ENCODE results near the gene C5AR2. TPM values are rescaled to one million over a fixed set of nuclear protein-coding genes. Genes with fewer than 3 reads are reported as not detected.
"Not testable (repeated sequence)": the region's sequence is repeated elsewhere in the genome, so short reads cannot be mapped to it uniquely, and the experiment has no call there.

The C5AR2 gene
- 1 to 10 TPM in 1 of 6 donors, under 1 TPM in 4, not detected in 1; 0.09 to 1.2 (median 0.69) TPM for total RNA-seq
- under 1 TPM; 0.12 to 0.23 TPM for polyA plus RNA-seq

DNA sequence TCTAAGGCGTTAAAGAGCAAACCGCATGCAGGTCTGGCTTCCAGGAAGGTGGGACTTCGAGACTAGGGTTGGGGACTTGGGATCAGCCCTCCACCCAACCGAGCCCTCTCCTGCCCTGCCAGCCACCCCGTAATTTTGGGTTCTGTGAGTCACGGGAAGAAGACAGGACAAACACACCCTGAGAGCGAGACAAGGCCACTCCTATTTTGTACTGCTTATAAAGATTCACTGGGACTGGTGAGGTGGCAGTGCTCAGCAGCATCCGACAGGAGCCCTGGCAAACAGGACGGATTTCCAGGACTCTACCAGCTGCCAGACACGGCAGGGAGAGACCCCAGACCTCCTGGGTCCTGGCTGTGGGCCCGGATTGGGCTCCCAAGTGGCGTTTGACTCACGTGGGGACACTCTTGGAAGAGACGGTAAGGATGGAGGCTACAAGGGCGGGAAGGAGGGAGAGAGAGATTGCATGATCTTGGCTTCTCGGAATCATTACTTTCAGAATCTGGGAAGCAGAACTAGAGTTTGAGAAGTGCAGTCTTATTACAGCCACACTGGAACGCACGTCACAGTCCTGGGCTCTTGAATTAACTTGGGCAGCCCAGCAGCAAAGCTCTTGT, at the start of gene C5AR2:
C5AR2 (plus strand) TSS at position 245 of the 617 bp plus-strand sequence. CDS start 8,625 bp downstream, outside the sequence.
- DNase-seq (no peak), ATAC-seq (peak in 2 of 4 donors; percentile 33 to 65), FAIRE-seq (no peak)
- WGBS, 2 donors = 40 to 53% methylated on average over 18 of the region's 18 CpGs
- peak within 1 kb of the TSS in 2 of 4 donors; percentile 53 to 59 for H3K27ac ChIP-seq
- TF ChIP-seq, protein P1, sequence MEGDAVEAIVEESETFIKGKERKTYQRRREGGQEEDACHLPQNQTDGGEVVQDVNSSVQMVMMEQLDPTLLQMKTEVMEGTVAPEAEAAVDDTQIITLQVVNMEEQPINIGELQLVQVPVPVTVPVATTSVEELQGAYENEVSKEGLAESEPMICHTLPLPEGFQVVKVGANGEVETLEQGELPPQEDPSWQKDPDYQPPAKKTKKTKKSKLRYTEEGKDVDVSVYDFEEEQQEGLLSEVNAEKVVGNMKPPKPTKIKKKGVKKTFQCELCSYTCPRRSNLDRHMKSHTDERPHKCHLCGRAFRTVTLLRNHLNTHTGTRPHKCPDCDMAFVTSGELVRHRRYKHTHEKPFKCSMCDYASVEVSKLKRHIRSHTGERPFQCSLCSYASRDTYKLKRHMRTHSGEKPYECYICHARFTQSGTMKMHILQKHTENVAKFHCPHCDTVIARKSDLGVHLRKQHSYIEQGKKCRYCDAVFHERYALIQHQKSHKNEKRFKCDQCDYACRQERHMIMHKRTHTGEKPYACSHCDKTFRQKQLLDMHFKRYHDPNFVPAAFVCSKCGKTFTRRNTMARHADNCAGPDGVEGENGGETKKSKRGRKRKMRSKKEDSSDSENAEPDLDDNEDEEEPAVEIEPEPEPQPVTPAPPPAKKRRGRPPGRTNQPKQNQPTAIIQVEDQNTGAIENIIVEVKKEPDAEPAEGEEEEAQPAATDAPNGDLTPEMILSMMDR (IDR thresholded peaks at IDR 0.05) = no peak
- no peaks in the 10 kb centered on the region for H3K4me1 ChIP-seq
- no peak within 1 kb of the TSS for H3K4me3 ChIP-seq
- no peaks in the 10 kb centered on the region for H3K27me3 ChIP-seq
- no peaks in the 10 kb centered on the region for H3K36me3 ChIP-seq
- H3K9me3 ChIP-seq = no peaks in the 10 kb centered on the region
- intact Hi-C loops (cut with DNase I) = no loop called here

DNA sequence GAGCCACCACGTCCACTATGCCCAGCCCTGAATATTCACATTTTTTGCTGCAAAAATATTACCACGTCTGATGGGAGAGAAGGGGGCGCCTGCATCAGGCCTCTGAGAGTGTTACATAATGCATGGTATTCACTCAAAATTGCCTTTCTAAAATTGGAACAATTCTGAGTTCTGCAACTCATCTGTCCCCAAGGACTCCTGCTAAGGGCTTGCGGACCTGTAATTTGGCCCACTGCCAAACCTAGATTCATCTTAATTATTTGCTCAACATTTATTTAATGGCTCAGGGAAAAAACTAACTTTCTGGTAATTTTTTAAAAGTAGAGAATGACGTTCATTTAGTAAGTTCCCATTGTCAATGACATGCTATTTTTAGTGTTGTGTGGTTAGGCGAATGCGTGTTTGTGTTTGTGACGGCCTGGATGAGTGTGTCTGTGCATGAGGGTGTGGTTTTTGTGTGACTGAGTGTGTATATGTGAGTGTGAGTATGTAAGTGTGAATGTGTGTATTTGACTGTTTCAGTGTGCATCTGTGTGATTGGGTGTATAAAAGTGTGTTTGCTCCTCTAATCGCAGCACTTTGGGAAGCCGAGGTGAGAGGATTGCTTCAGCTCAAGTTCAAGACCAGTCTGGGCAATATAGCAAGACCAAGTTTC, 48.4 kb upstream of the C5AR2 start:
- WGBS, 2 donors = 73 to 74% methylated on average over 10 of the region's 10 CpGs
- TF ChIP-seq, protein P1 (IDR thresholded peaks at IDR 0.05) = no peak
- Histone ChIP-seq H3K27me3 (no peaks in the 10 kb centered on the region), H3K27ac (no peak overlapping the region), H3K4me1 (no peaks in the 10 kb centered on the region), H3K9me3 (no peaks in the 10 kb centered on the region), H3K36me3 (no peaks in the 10 kb centered on the region), H3K4me3 (no peak overlapping the region)
- intact Hi-C loops (cut with DNase I) = no loop called here
- ATAC-seq (no peak), DNase-seq (no peak), FAIRE-seq (no peak)

DNA sequence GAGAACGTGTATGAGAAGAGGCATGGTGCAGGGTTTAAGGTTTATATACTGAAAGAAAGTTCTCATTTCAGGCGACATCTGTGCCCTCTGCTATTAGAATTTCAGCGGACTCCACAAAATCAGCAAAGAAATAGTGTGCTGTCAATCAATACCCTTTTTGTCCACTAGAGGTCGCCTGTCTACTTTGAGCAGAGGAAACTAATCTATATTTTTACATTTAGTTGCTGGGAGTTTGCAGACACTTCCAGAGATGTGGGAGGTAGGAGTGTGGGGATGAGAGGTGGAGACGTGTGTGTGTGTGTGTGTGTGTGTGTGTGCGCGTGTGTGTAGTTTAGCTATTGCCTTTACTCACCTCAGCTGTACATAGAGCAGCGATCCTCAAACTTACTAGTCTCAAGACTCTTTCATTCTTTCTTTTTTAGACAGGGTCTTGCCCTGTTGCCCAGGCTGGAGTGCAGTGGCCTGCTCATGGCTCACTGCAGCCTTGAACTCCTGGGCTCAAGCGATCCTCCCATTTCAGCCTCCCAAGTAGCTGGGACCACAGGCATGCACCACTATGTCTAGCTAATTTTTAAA, 47.6 kb upstream of the C5AR2 start:
- FAIRE-seq = no peak
- intact Hi-C loops (cut with DNase I) = no loop called here
- ATAC-seq = peak; percentile 60 to 74 (median 66)
- H3K9me3 ChIP-seq = no peaks in the 10 kb centered on the region
- TF ChIP-seq, protein P1 (IDR thresholded peaks at IDR 0.05) = peak; percentile 80 to 82 (median 81)
- H3K4me1 ChIP-seq = no peaks in the 10 kb centered on the region
- H3K36me3 ChIP-seq = no peaks in the 10 kb centered on the region
- no peak overlapping the region for H3K27ac ChIP-seq
- no peaks in the 10 kb centered on the region for H3K27me3 ChIP-seq
- no peak overlapping the region for H3K4me3 ChIP-seq
- DNase-seq = peak in 2 of 6 donors; percentile 38 to 51
- 29 to 31% methylated on average over 9 of the region's 9 CpGs for WGBS, 2 donors

DNA sequence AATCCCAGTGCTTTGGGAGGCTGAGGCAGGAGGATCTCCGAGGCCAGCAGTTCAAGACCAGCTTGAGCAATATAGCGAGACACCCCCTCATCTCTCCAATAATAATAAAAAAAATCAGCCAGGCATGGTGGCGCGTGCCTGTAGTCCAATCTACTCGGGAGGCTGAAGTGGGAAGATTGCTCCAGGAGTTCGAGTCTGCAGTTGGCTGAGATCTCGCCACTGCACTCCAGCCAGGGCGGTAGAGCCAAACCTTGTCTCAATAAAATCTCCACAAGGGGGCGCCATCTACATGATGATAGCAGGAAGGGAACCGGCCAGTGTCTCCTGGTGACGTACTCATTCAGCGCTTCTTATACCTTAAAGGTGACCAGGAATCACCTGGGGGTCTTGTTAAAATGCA, 35.9 kb upstream of the C5AR2 start:
- H3K4me3 ChIP-seq = no peak overlapping the region
- FAIRE-seq = no peak
- WGBS, 2 donors = 36 to 39% methylated on average over 12 of the region's 12 CpGs
- H3K4me1 ChIP-seq = no peaks in the 10 kb centered on the region
- H3K27ac ChIP-seq = no peak overlapping the region
- no peaks in the 10 kb centered on the region for H3K36me3 ChIP-seq
- intact Hi-C loops (cut with DNase I) = loop anchor here in 2 of 3 donors (5.0 to 10.0 kb wide), 3 partner anchors 89 to 399 kb away; no protein-coding TSS in a partner anchor
- H3K9me3 ChIP-seq = no peaks in the 10 kb centered on the region
- DNase-seq = peak in 4 of 6 donors; percentile 59 to 77 (median 72)
- ATAC-seq = peak; percentile 93 to 98 (median 94)
- TF ChIP-seq, protein P1 (IDR thresholded peaks at IDR 0.05) = peak; percentile 55 to 75 (median 62)
- H3K27me3 ChIP-seq = no peaks in the 10 kb centered on the region

DNA sequence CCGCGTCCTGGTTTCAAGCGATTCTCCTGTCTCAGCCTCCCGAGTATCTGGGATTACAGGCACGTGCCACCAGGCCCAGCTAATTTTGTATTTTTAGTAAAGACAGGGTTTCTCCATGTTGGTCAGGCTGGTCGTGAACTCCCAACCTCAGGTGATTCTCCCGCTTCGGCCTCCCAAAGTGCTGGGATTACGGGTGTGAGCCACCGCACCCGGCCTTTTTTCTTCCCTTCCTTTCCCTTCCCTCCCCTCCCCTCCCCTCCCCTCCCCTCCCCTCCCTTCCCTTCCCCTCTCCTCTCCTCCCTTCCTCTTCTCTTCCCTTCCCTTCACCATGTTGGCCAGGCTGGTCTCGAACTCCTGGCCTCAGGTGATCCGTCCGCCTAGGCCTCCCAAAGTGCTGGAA, 31.1 kb upstream of the C5AR2 start:
- H3K4me3 ChIP-seq; H3K27me3 ChIP-seq; H3K9me3 ChIP-seq; intact Hi-C loops (cut with DNase I); H3K36me3 ChIP-seq; H3K4me1 ChIP-seq; FAIRE-seq; ATAC-seq; H3K27ac ChIP-seq; DNase-seq: not testable (repeated sequence)
- 94 to 97% methylated on average over 13 to 14 of the region's 14 CpGs for WGBS, 2 donors
